ENCODE data around the gene SH3RF3.

Gene SH3RF3

DNA sequence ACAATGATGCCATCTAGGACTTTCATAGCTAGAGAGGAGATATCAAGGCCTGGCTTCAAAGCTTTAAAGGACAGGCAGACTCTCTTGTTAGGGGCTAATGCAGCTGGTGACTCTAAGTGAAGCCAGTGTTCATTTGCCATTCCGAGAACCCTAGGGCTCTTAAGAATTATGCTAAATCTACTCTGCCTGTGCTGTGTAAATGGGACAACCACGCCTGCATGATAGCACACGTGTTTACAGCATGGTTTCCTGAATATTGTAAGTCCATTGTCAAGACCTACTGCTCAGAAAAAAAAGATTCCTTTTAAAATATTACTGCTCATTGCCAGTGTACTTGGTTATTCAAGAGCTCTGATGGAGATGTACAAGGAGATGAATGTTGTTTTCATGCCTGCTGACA lies 296.4 kb downstream of the SH3RF3 start:
- POLR2A ChIA-PET: no interaction called here
- H3K36me3 ChIP-seq (ENCODE audit: control insufficient read depth in 4 of 4, insufficient read depth in 4 of 4, low read length in 3 of 4): no peaks in the 10 kb centered on the region
- no peak overlapping the region for H3K4me3 ChIP-seq (ENCODE audit: control insufficient read depth in 1 of 7, extremely low read depth in 1 of 7, insufficient read depth in 4 of 7, low read depth in 2 of 7, low read length in 6 of 7)
- H3K27ac ChIP-seq (ENCODE audit: insufficient read depth in 1 of 2, low read depth in 1 of 2, low read length in 2 of 2, poor library complexity in 1 of 2, severe bottlenecking in 2 of 2): no peak overlapping the region
- WGBS (ENCODE audit: insufficient coverage): 80% methylated on average over 2 of the region's 3 CpGs
- H3K27me3 ChIP-seq (replicated peaks in 2 of 5; ENCODE audit: control insufficient read depth in 4 of 5, insufficient read depth in 5 of 5, low read length in 4 of 5): no peaks in the 10 kb centered on the region
- H3K9me3 ChIP-seq (ENCODE audit: control extremely low read depth in 1 of 5, control insufficient read depth in 4 of 5, insufficient read depth in 2 of 5, low read depth in 1 of 5, low read length in 4 of 5): no peaks in the 10 kb centered on the region
- CTCF ChIA-PET: no interaction called here
- DNase-seq: no peak
- H3K4me1 ChIP-seq (ENCODE audit: control extremely low read depth in 1 of 4, control insufficient read depth in 4 of 4, insufficient read depth in 4 of 4, low read length in 3 of 4): no peaks in the 10 kb centered on the region

DNA sequence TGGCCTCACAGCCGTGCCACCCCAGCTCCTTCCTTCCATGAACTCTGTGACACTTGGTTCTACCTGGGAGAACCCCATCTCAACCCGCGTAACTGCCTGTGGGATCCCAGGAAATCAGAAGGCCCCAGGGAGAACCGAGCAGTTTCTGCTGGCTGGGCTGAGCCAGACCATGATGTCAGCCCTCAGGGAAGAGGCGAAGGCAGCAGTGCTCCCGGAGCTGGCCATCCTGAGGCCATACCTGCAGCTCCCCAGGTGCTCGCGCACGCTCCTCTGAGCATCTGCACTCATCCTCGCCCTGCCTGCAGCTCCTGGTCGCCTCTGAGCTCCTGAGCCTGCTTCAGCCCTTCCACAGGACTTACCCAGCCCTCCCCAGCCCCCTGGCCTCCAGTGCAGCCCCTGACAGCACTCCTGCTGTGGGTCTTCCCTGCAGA lies 298.7 kb downstream of the SH3RF3 start:
- no peaks in the 10 kb centered on the region for H3K36me3 ChIP-seq (ENCODE audit: control insufficient read depth in 4 of 4, insufficient read depth in 4 of 4, low read length in 3 of 4)
- ChIA-PET POLR2A (no interaction called here), CTCF (interaction anchor here (0.6 kb wide), 1 partner anchor 240 kb away, joined by 3 read pairs; no protein-coding TSS in a partner anchor)
- H3K4me3 ChIP-seq (ENCODE audit: control insufficient read depth in 1 of 7, extremely low read depth in 1 of 7, insufficient read depth in 4 of 7, low read depth in 2 of 7, low read length in 6 of 7): no peak overlapping the region
- no peaks in the 10 kb centered on the region for H3K9me3 ChIP-seq (ENCODE audit: control extremely low read depth in 1 of 5, control insufficient read depth in 4 of 5, insufficient read depth in 2 of 5, low read depth in 1 of 5, low read length in 4 of 5)
- no peak overlapping the region for H3K27ac ChIP-seq (ENCODE audit: insufficient read depth in 1 of 2, low read depth in 1 of 2, low read length in 2 of 2, poor library complexity in 1 of 2, severe bottlenecking in 2 of 2)
- no peak for DNase-seq
- peaks cover 0 to 2% (median 0%) of the 10 kb centered on the region in 4 experiments for H3K4me1 ChIP-seq (ENCODE audit: control extremely low read depth in 1 of 4, control insufficient read depth in 4 of 4, insufficient read depth in 4 of 4, low read length in 3 of 4)
- H3K27me3 ChIP-seq (replicated peaks in 2 of 5; ENCODE audit: control insufficient read depth in 4 of 5, insufficient read depth in 5 of 5, low read length in 4 of 5): no peaks in the 10 kb centered on the region
- WGBS (ENCODE audit: insufficient coverage): 97% methylated on average over 10 of the region's 11 CpGs

GRCh38 chr2:109428281-109428680 lies 299.3 kb downstream of the SH3RF3 start:
- H3K27me3 ChIP-seq (replicated peaks in 2 of 5; ENCODE audit: control insufficient read depth in 4 of 5, insufficient read depth in 5 of 5, low read length in 4 of 5): no peaks in the 10 kb centered on the region
- H3K9me3 ChIP-seq (ENCODE audit: control extremely low read depth in 1 of 5, control insufficient read depth in 4 of 5, insufficient read depth in 2 of 5, low read depth in 1 of 5, low read length in 4 of 5): no peaks in the 10 kb centered on the region
- WGBS (ENCODE audit: insufficient coverage): 91% methylated on average over 11 of the region's 12 CpGs
- no peak overlapping the region for H3K27ac ChIP-seq (ENCODE audit: insufficient read depth in 1 of 2, low read depth in 1 of 2, low read length in 2 of 2, poor library complexity in 1 of 2, severe bottlenecking in 2 of 2)
- no peak for DNase-seq
- peaks cover 0 to 2% (median 0%) of the 10 kb centered on the region in 4 experiments for H3K4me1 ChIP-seq (ENCODE audit: control extremely low read depth in 1 of 4, control insufficient read depth in 4 of 4, insufficient read depth in 4 of 4, low read length in 3 of 4)
- no peak overlapping the region for H3K4me3 ChIP-seq (ENCODE audit: control insufficient read depth in 1 of 7, extremely low read depth in 1 of 7, insufficient read depth in 4 of 7, low read depth in 2 of 7, low read length in 6 of 7)
- CTCF ChIA-PET: no interaction called here
- POLR2A ChIA-PET: no interaction called here
- no peaks in the 10 kb centered on the region for H3K36me3 ChIP-seq (ENCODE audit: control insufficient read depth in 4 of 4, insufficient read depth in 4 of 4, low read length in 3 of 4)

DNA sequence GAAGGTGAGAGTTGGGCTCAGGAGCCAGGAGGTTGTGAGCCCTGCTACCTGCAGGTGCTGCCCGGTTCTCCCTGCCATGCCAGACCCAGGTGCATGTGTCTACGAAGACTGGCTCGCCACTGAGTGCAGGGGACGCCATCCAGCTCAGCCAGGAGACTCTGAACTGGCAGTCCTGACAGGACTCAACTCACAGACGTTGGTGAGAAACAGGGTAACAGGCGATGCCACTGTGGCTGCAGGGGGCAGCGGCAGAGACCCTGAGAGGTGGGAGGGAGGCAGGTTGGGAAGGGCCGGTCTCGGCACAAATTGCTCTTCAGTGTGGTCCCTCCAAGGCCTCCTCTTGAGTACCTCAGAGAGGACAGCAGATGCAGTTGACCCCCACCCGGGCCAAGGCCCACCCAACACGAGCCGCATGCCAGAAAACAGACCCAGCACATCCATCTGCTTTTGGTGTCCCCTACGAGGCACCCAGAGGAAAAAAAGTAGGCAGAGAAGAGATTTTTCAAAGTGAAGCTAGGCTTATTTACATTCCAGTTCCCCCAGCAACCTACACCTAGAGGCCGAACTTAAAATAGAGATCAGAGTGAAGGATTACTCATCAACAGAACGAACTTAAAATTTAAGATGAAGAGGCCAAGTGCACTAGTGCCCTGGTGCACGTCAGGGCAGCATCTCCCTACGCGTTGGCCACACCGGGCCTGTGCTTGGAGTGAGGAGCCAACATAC lies 300.0 kb downstream of the SH3RF3 start:
- 95% methylated on average over 18 of the region's 19 CpGs for WGBS (ENCODE audit: insufficient coverage)
- H3K9me3 ChIP-seq (ENCODE audit: control extremely low read depth in 1 of 5, control insufficient read depth in 4 of 5, insufficient read depth in 2 of 5, low read depth in 1 of 5, low read length in 4 of 5): no peaks in the 10 kb centered on the region
- H3K27ac ChIP-seq (ENCODE audit: insufficient read depth in 1 of 2, low read depth in 1 of 2, low read length in 2 of 2, poor library complexity in 1 of 2, severe bottlenecking in 2 of 2): no peak overlapping the region
- ChIA-PET POLR2A (no interaction called here), CTCF (no interaction called here)
- no peaks in the 10 kb centered on the region for H3K27me3 ChIP-seq (replicated peaks in 2 of 5; ENCODE audit: control insufficient read depth in 4 of 5, insufficient read depth in 5 of 5, low read length in 4 of 5)
- H3K4me1 ChIP-seq (ENCODE audit: control extremely low read depth in 1 of 4, control insufficient read depth in 4 of 4, insufficient read depth in 4 of 4, low read length in 3 of 4): peaks cover 0 to 2% (median 0%) of the 10 kb centered on the region in 4 experiments
- DNase-seq: no peak
- H3K4me3 ChIP-seq (ENCODE audit: control insufficient read depth in 1 of 7, extremely low read depth in 1 of 7, insufficient read depth in 4 of 7, low read depth in 2 of 7, low read length in 6 of 7): no peak overlapping the region
- no peaks in the 10 kb centered on the region for H3K36me3 ChIP-seq (ENCODE audit: control insufficient read depth in 4 of 4, insufficient read depth in 4 of 4, low read length in 3 of 4)

DNA sequence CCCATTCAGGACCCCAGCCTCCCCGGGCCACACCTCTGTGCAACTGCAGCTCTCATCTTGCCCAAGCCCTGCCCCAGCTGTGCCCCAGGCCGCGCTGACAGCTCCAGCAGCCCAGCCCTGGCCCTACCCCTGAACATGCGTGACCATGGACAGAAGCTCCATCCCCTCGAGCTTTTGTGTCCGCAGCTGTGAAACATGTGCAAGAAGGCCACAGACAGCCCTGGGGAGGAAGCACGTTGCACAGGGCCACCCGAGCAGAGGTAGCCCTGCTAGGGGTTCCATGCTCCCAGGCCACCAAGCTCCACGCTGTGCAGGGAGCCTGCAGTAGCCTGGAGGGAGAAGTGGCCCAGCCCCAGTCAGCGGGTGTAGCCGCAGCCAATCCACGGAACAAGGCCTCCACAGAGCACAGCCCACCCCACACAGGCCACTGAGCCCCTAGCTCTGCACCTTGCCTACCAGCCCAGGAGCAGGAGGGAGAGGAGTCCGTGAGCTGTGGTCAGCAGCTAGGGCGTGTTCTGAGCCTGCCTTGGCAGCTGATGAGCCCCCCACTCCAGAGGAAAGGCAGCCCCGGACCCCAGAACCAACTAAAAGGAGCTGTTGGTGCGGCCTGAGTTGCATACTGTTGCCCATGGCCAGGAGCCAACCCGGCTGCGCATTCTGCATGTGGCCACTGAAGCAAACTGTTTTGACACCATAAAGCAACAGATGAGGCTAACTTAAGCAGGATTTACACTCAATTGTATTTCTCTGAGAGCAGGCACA lies 300.7 kb downstream of the SH3RF3 start:
- ChIA-PET POLR2A (no interaction called here), CTCF (no interaction called here)
- Histone ChIP-seq H3K4me1 (ENCODE audit: control extremely low read depth in 1 of 4, control insufficient read depth in 4 of 4, insufficient read depth in 4 of 4, low read length in 3 of 4) (peaks cover 0 to 2% (median 0%) of the 10 kb centered on the region in 4 experiments), H3K4me3 (ENCODE audit: control insufficient read depth in 1 of 7, extremely low read depth in 1 of 7, insufficient read depth in 4 of 7, low read depth in 2 of 7, low read length in 6 of 7) (no peak overlapping the region), H3K27me3 (replicated peaks in 2 of 5; ENCODE audit: control insufficient read depth in 4 of 5, insufficient read depth in 5 of 5, low read length in 4 of 5) (no peaks in the 10 kb centered on the region), H3K27ac (ENCODE audit: insufficient read depth in 1 of 2, low read depth in 1 of 2, low read length in 2 of 2, poor library complexity in 1 of 2, severe bottlenecking in 2 of 2) (no peak overlapping the region), H3K9me3 (ENCODE audit: control extremely low read depth in 1 of 5, control insufficient read depth in 4 of 5, insufficient read depth in 2 of 5, low read depth in 1 of 5, low read length in 4 of 5) (no peaks in the 10 kb centered on the region), H3K36me3 (ENCODE audit: control insufficient read depth in 4 of 4, insufficient read depth in 4 of 4, low read length in 3 of 4) (no peaks in the 10 kb centered on the region)
- no peak for DNase-seq
- WGBS (ENCODE audit: insufficient coverage): 95% methylated on average over 18 of the region's 18 CpGs

- CTCF ChIA-PET: no interaction called here
- H3K9me3 ChIP-seq (ENCODE audit: control extremely low read depth in 1 of 5, control insufficient read depth in 4 of 5, insufficient read depth in 2 of 5, low read depth in 1 of 5, low read length in 4 of 5): no peaks in the 10 kb centered on the region
- POLR2A ChIA-PET: no interaction called here
- no peaks in the 10 kb centered on the region for H3K36me3 ChIP-seq (ENCODE audit: control insufficient read depth in 4 of 4, insufficient read depth in 4 of 4, low read length in 3 of 4)
- peaks cover 0 to 2% (median 0%) of the 10 kb centered on the region in 4 experiments for H3K4me1 ChIP-seq (ENCODE audit: control extremely low read depth in 1 of 4, control insufficient read depth in 4 of 4, insufficient read depth in 4 of 4, low read length in 3 of 4)
- no peak overlapping the region for H3K4me3 ChIP-seq (ENCODE audit: control insufficient read depth in 1 of 7, extremely low read depth in 1 of 7, insufficient read depth in 4 of 7, low read depth in 2 of 7, low read length in 6 of 7)
- no peaks in the 10 kb centered on the region for H3K27me3 ChIP-seq (replicated peaks in 2 of 5; ENCODE audit: control insufficient read depth in 4 of 5, insufficient read depth in 5 of 5, low read length in 4 of 5)
- no peak for DNase-seq
- WGBS (ENCODE audit: insufficient coverage): 88% methylated on average over 4 of the region's 5 CpGs
- no peak overlapping the region for H3K27ac ChIP-seq (ENCODE audit: insufficient read depth in 1 of 2, low read depth in 1 of 2, low read length in 2 of 2, poor library complexity in 1 of 2, severe bottlenecking in 2 of 2)
These were observed 301.3 kb downstream of the SH3RF3 start for GRCh38 chr2:109430329-109430636.

DNA sequence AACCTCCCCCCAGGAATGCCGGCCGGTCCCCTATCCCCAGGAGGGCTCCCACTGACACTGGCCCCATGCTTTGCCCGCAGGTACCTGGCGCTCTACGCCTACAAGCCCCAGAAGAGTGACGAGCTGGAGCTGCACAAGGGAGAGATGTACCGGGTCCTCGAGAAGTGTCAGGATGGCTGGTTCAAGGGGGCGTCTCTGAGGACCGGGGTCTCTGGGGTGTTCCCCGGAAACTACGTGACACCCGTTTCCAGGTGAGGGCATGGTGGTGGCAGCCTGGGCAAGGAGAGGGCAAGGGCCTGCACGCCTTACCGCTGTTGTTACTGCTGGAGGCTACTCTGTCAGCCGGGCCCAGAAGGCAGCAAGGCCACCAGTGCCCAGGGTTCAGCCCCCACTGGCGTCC lies 303.4 kb downstream of the SH3RF3 start:
- POLR2A ChIA-PET: no interaction called here
- Histone ChIP-seq H3K4me1 (ENCODE audit: control extremely low read depth in 1 of 4, control insufficient read depth in 4 of 4, insufficient read depth in 4 of 4, low read length in 3 of 4) (peaks cover 0 to 2% (median 0%) of the 10 kb centered on the region in 4 experiments), H3K27ac (ENCODE audit: insufficient read depth in 1 of 2, low read depth in 1 of 2, low read length in 2 of 2, poor library complexity in 1 of 2, severe bottlenecking in 2 of 2) (no peak overlapping the region), H3K27me3 (replicated peaks in 2 of 5; ENCODE audit: control insufficient read depth in 4 of 5, insufficient read depth in 5 of 5, low read length in 4 of 5) (no peaks in the 10 kb centered on the region), H3K9me3 (ENCODE audit: control extremely low read depth in 1 of 5, control insufficient read depth in 4 of 5, insufficient read depth in 2 of 5, low read depth in 1 of 5, low read length in 4 of 5) (no peaks in the 10 kb centered on the region), H3K36me3 (ENCODE audit: control insufficient read depth in 4 of 4, insufficient read depth in 4 of 4, low read length in 3 of 4) (no peaks in the 10 kb centered on the region), H3K4me3 (ENCODE audit: control insufficient read depth in 1 of 7, extremely low read depth in 1 of 7, insufficient read depth in 4 of 7, low read depth in 2 of 7, low read length in 6 of 7) (no peak overlapping the region)
- 95% methylated on average over 12 of the region's 17 CpGs for WGBS (ENCODE audit: insufficient coverage)
- CTCF ChIA-PET: interaction anchor here (0.7 to 1.5 kb wide), 2 partner anchors 19 to 62 kb away, joined by 3 read pairs; no protein-coding TSS in a partner anchor
- no peak for DNase-seq

Measured in common myeloid progenitor, CD34-positive (primary cell).